Measurements from ENCODE around the gene EIF5. TPM values are rescaled to one million over a fixed set of nuclear protein-coding genes. Genes with fewer than 3 reads are reported as not detected.

The EIF5 gene
- total RNA-seq, 4 donors from 2014 or later: 128 to 226 (median 160) TPM

- Histone ChIP-seq H3K4me1 (no peaks in the 10 kb centered on the region), H3K9me3 (no peaks in the 10 kb centered on the region), H3K36me3 (no peaks in the 10 kb centered on the region), H3K4me3 (no peak overlapping the region), H3K27ac (no peak overlapping the region), H3K27me3 (no peaks in the 10 kb centered on the region)
- 83 to 84% methylated on average over 11 of the region's 11 CpGs for WGBS, 2 donors
- no peak for TF ChIP-seq POLR2A (IDR thresholded peaks at IDR 0.05)
- TF ChIP-seq CTCF (IDR thresholded peaks at IDR 0.05): no peak
- TF ChIP-seq EP300 (IDR thresholded peaks at IDR 0.05): no peak
- no peak for DNase-seq (ENCODE audit: low spot score in 2 of 2)
Measured at GRCh38 chr14:103301512-103302354, 32.3 kb upstream of the EIF5 start.

- WGBS, 2 donors: 52 to 56% methylated on average over 1 of the region's 1 CpG
- TF ChIP-seq EP300 (IDR thresholded peaks at IDR 0.05) (no peak), CTCF (IDR thresholded peaks at IDR 0.05) (no peak), POLR2A (IDR thresholded peaks at IDR 0.05) (no peak)
- H3K4me1 ChIP-seq: no peaks in the 10 kb centered on the region
- H3K27me3 ChIP-seq: no peaks in the 10 kb centered on the region
- no peaks in the 10 kb centered on the region for H3K9me3 ChIP-seq
- H3K4me3 ChIP-seq: no peak overlapping the region
- no peaks in the 10 kb centered on the region for H3K36me3 ChIP-seq
- H3K27ac ChIP-seq: no peak overlapping the region
- no peak for DNase-seq (ENCODE audit: low spot score in 2 of 2)
Measured at GRCh38 chr14:103302966-103303365, 31.1 kb upstream of the EIF5 start.

GRCh38 chr14:103304706-103305105 is 29.3 kb upstream of the EIF5 start:
- WGBS, 2 donors: 36 to 58% methylated on average over 2 of the region's 2 CpGs
- no peak for DNase-seq (ENCODE audit: low spot score in 2 of 2)
- Histone ChIP-seq H3K36me3 (no peaks in the 10 kb centered on the region), H3K4me1 (no peaks in the 10 kb centered on the region), H3K9me3 (no peaks in the 10 kb centered on the region), H3K4me3 (no peak overlapping the region), H3K27ac (no peak overlapping the region), H3K27me3 (no peaks in the 10 kb centered on the region)
- no peak for TF ChIP-seq POLR2A (IDR thresholded peaks at IDR 0.05)
- no peak for TF ChIP-seq CTCF (IDR thresholded peaks at IDR 0.05)
- TF ChIP-seq EP300 (IDR thresholded peaks at IDR 0.05): no peak

- 65 to 81% methylated on average over 8 of the region's 10 CpGs for WGBS, 2 donors
- H3K9me3 ChIP-seq: no peaks in the 10 kb centered on the region
- DNase-seq (ENCODE audit: low spot score in 2 of 2): no peak
- no peaks in the 10 kb centered on the region for H3K36me3 ChIP-seq
- H3K4me1 ChIP-seq: no peaks in the 10 kb centered on the region
- TF ChIP-seq CTCF (IDR thresholded peaks at IDR 0.05): no peak
- no peak for TF ChIP-seq POLR2A (IDR thresholded peaks at IDR 0.05)
- no peak for TF ChIP-seq EP300 (IDR thresholded peaks at IDR 0.05)
- no peak overlapping the region for H3K27ac ChIP-seq
- H3K4me3 ChIP-seq: no peak overlapping the region
- H3K27me3 ChIP-seq: no peaks in the 10 kb centered on the region
Measured at GRCh38 chr14:103308717-103309616, 25.1 kb upstream of the EIF5 start.
